GM18519 (cell line): ENCODE measurements around the gene GRIA1.

ENCODE experiments used
- ATAC-seq: cut with Tn5 transposase; IDR thresholded peaks from one replicate; pipeline ENCODE4 v1.9.1; 2021; ENCODE audit warnings: mild to moderate bottlenecking, moderate library complexity; ENCODE audit not compliant: unreplicated experiment, low FRiP score

The GRIA1 gene

DNA sequence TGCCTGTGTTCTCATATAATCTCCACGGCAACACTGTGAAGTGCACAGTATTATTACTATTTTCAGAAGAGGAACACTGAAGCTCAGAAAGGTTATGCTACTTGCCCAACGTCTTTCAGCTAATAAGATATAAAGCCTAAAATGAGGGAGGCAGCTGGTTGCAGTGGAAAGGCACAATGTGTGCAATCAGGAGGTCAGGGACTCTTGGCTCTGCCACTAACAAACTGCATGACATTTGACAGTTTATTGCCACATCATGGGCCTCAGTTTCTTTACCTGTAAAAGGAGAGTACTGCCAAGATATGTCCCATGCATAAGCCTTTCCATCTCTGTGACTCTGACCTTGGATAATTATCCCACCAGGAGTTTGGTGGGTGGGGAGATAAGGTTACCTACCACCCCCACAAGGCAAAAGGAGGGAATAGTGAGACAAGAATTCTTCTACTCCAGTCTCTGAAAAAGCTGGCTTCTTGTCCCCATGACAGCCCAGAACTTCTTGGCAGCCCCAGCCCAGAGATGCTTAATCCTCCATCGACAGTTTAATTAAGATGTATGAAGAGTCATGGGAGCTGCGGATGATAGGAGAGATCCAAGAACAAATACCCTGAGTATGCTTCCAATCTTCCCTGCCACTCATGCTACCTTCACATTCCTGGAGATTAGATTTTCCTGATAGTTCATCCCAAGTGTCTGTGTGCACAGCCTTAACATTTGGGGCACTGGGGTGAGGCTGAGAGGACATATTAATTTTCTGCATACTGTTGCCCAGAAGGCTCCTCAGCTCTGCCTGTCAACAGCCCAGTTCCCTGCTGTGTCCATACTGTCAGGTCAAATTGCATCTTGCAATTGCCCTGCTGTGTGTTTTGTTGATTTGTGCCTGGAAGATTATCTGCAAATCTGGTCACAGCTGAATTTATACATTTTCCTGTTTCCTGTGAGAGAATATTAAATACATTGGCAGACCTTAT lies 277.0 kb downstream of the GRIA1 start:
- no peak for ATAC-seq

DNA sequence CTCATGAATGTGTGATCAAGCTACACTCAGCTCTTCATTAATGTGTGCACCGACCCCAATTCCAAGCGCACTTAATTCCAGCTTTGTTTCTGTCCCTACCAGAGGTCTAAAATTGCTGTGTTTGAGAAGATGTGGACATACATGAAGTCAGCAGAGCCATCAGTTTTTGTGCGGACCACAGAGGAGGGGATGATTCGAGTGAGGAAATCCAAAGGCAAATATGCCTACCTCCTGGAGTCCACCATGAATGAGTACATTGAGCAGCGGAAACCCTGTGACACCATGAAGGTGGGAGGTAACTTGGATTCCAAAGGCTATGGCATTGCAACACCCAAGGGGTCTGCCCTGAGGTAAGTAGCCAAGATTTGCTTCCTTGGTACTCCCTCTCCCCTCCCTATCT lies 279.6 kb downstream of the GRIA1 start:
- no peak for ATAC-seq

DNA sequence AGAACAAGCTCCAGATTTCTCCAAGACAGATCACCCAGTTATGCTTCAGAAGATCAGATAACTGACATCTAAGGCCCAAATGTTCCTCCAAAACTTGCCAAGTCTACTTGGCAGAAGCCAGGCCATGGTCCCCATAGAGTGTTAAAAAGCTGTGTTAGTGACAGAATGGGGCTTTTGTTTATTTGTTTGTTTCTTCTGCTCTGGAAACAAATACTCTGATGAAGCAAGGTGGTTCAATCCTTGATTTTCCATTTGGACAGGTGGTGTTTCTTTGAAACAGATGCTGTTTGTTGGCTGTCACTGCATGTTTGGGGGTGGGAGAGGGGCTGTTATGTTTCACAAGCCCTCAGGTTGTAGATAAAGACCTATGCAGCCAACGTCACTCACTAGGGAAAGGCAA lies 284.2 kb downstream of the GRIA1 start:
- ATAC-seq = no peak

DNA sequence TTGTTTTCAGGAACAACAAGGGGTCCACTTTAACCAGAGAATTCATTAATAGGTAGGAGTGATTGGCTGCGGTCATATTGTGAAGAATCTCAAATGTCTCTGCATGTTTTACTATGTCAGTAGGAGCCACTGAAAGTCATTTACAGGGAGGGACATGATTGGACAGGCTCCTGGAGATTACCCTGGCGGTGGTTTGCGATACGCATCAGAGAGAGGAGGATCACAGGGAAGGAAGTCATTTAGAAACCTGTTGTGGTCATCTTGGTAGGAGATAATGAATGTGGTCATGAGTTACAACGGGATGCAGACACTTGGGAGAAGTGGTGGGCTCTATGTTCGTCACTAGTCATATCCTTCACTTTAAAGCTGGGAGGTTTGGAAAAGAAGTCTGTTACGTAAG lies 285.5 kb downstream of the GRIA1 start:
- no peak for ATAC-seq

DNA sequence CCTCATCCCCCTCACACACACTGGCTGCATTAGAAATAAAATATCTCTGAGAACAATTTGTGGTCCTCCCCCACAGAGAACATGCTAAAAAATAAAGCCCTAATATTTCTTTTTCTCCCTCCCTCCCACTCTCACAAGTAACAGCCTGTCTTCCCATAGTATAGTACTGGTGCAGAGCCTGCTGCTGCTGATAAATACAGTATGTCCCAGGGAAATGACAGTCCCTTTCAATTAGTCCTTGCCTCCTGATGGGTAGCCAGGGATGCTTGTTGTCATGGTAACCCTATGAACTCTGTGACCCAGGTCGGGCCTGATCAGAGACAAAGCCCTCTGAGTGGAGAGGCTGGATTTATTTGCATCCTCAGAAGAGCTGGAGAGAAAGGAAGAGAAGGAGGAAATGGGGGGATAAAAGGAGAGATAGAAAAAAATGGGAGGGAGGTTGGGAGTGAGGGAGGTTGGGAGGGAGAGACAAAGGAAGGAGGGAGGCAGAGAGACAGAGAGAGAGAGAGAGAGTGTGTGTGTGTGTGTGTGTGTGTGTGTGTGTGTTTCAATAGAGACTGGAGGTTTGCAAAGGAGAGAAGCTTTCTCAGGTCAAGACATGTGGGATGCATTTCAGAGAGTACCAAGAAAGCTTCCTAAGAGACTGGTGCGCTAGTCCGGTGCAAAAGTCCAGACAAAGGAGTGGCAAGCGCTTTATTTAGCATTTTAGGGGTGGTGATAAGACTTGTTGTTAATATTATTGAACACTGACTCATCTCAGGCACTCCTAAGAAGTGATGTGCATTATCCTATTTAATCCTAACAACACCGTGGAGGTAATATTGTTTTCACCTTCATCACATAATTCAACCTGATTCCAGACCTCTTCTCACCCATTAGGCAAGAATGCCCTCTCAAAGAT lies 287.5 kb downstream of the GRIA1 start:
- no peak for ATAC-seq

DNA sequence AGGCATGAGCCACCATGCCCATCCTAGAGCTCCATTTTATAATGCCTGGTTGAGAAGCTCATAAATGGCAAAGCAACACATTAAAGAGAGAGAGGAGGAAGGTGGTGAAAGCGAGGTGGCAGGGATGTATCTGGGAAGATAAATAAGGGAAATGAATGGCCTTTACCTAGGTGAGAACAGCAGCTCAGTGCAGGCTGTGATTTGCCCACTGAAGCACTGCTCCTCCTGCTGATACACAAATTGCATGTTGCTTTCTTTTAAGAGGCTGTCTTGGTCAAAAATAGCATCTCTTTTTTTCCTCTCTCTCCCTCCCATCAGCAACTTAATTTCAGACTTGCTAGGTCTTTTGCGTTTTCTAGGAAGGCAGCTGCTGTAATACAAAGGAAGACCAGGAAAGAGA lies 289.4 kb downstream of the GRIA1 start:
- no peak for ATAC-seq

DNA sequence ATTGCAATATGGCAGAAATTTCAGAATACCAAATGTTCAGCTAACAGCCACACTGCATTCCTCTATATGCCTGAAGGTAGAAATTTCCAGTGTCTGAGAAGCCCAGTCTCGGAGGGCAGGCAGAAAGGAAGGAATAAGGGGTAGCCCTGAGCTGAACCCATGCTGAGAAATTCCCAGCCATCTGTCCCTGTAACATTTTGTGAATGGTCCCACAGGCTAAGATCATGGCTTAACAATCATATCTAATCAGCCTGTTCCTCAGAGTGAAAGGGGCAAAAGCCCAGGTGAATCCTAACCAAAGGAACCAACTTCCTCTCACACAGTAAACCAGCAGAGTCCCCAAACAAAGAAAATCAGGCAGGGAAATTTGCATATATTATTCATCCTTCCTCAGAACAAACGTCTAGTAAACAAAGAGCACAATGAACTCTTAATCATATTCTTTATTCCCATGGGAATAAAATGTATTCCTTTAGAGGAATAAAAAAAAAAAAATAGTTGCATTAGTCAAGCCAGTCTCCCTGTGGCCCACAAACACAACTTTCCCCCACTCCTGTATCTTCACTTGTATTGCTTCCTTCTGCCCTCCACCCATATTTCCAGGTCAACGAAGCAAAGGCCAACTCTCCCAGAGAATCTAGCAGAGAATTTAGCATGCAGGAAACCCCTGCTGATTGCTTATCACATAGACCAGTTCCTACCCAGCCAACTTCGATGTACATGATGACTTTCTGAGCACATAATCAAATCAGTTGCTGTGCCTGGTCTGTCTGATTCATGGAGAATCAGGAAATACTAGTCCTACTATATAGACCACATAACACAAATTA lies 290.6 kb downstream of the GRIA1 start:
- ATAC-seq = no peak

DNA sequence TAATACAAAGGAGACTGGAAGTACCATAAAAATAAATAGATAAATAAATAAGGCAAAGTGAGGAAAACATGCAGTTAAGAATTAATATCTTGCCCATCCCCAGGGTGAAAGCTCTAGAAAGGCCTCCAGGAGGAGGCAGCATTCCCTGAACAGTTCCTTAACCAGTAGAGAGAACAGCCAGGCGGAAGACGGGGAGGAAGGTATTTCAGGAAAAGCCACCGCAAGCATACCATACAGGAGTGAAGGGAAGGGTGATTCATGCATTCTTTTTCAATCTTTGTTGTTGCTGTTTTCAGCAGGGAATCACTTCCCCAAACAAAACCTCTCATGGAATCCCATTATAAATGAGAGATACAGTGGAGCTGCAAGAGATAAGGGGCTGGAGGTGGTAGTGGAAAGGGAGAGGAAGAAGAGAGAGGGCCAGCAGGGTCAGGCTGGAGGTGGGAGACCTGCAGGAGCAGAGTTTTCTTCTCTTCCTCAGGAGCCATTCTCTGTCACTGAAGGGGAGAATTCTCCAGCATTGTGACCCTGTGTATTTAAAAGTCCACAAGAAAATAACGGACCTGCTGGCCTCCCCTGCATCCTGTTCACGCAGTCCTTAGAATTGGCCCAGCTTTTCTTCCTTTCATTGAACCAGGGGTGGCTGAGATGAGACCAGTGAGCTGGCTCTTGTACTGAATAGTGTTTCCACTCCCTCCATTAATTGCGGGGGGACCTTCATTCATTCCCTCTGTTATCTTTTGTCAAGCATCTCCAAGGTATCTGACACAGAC lies 292.3 kb downstream of the GRIA1 start:
- no peak for ATAC-seq

DNA sequence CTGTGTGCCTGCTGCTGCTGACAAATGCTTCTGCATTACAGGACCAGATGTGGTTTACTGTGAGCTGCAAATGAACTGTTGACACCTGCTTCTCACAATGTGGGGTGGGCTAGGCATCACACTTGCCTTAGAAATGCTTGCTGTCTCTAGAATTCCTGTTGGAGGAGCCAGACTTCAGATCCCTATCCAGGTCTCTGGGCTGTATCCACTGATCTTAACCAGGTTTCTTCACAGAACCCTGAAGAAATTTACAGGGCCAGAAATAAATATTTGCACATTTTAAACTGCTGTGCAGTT lies 292.8 kb downstream of the GRIA1 start:
- no peak for ATAC-seq

DNA sequence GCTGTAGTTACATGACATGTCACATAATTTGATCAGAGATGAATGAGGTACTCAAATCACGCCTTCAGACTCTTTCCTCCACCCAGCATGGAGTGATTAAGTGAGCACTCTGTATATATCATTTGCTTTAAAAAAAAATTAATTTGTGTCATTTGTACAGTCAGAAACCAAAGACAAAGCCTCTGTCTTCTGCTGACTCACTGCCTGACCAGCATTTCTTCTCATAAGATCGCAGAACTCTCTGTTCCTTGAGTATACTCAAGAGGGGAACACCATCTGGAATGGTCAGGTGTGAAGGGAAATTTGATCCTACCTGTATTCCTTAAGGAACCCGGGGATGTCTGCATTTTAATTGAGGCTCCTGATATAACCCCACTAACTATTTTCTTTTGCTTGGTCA lies 293.8 kb downstream of the GRIA1 start:
- ATAC-seq = no peak

DNA sequence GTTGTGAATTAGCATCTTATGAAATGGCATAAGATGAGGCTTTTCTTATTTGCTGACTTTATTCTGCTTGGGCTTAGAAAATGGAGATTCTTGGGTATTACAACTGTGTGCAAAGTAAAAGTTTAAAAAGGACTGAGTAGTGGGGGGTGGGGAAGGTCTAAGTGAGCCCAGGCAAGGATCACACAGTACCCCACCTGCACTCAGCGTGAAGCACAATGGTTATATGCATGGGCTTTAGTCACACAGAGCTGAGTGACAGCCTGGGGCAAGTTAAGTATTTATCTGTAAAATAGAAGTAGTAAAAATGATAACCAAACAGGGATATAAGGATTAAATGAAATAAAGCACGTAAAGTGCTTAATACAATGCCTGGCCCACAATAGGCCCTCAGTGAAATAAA lies 300.9 kb downstream of the GRIA1 start:
- no peak for ATAC-seq

DNA sequence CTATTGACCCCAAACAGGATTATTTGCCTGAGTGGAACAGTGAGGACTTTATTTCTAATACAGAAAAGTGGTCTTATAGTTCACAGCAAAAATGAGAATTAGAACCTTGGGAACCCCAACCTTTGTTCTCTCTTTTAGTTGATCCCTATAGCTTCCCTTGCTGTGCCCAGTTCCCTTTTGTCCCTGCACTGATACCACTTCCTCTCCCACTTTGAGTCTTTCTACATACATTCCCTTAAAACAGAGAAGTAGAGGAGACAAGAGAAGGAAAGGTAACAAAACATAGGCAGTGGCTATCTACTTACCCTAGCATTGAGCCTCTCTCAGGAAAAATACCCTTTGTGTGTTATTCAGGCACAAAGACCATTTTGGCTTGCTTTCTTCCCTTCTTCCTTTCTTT lies 301.8 kb downstream of the GRIA1 start:
- no peak for ATAC-seq

DNA sequence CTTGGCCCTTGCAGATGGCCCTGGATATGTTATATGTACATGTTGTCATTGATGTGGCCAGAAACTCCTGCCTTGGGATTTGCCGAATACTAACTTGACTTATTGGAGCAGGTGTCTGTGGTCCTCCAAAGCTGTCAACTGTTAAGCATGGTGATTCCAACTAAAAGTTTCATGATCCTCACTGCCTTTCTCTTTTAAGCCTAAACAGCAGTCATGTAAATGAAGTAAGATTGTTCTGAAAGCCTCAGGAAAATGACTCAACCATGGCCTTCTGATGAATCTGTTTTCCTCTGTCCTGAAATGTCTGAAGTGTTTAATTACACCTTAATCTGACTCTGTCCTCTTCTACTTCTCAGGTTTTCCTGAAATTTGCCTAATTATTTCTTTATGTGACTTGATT lies 303.2 kb downstream of the GRIA1 start:
- no peak for ATAC-seq

DNA sequence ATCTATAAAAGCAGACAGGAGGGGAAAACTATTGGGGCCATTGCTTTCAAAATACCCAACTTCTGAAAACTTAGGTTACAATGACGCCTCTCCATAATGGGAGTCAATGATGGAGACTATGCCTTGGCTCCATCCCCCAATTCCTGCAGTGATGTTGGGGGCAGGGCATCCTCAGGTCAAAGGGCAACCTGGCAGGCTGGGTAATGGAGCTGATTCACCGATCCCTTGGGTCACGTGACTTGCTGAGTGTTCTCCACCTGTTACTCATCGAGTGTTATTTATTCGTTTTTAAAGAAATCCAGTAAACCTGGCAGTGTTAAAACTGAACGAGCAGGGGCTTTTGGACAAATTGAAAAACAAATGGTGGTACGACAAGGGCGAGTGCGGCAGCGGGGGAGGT lies 303.9 kb downstream of the GRIA1 start:
- no peak for ATAC-seq

DNA sequence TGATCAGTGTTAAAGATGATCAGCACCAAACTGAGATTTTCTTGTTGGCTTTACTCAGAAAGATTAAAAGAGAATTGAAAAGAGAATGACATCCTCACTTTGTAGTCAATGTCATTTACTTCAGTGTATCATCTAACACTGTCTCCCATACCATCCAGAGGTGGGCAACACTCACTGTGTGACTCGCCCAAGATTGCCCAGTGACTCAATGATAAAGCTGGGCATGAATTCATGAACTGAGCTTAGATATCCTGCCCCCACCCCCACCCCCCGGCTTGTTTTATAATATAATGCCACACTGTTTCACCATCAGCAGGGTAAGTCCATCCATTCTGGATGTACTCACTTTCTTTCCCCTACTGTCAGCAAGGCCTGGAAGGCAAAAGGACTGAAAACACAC lies 306.1 kb downstream of the GRIA1 start:
- no peak for ATAC-seq

DNA sequence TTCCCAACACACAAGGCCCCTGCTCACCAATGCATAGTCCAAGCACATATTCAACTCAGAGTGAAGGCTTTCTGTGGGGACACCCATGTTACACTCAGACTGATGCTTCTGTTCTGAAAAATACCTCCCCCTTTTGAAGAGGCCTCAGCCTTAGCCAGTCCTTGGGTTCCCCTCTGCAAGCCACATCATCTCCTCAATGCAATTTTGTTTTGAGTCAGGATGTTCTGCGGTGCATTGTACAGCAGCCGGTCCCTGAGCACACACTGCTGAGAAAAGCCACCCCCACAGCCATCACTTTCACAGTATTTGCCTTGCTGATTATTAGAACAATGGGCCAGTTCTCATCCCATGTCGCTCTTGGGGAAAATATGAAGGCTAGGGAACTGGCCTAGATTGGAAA lies 307.0 kb downstream of the GRIA1 start:
- peak; percentile 95 for ATAC-seq

DNA sequence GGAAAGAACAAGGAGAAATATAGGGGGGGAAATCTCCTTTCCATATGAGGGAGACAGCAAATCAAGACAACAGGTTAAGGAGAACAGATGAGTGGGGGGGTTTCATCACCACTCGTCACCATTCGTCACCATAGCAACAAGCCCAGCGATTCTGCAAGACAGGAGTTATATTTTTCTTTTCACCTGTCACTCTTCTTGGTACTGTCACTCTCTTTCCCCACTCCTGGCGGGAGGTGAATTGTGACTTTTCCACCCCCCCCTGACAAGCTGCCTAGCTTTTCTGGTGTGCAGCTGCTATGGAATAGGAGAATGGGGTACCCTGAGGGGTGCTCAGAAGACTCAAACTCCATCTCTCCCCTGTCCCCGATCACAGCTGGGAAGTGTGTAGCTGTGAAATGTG lies 308.4 kb downstream of the GRIA1 start:
- ATAC-seq = no peak

DNA sequence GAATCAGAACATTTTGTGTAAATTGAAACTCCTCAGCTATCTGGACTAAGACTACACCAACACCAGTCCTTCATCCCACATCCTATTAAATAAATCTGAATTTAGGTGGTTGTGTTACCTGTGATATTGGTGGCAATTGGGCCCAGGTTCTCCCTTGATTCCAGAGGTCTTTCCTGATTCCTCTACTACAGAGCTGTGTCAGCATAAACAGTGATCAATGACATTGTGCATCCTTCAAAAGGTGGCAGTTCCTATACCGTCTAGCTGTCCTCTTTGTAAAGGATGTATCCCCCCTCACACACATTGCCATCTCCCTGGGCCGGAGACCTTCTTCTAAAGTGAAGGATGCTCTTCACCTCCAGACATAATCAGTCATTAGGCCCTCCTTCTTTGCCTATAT lies 309.0 kb downstream of the GRIA1 start:
- ATAC-seq = no peak

DNA sequence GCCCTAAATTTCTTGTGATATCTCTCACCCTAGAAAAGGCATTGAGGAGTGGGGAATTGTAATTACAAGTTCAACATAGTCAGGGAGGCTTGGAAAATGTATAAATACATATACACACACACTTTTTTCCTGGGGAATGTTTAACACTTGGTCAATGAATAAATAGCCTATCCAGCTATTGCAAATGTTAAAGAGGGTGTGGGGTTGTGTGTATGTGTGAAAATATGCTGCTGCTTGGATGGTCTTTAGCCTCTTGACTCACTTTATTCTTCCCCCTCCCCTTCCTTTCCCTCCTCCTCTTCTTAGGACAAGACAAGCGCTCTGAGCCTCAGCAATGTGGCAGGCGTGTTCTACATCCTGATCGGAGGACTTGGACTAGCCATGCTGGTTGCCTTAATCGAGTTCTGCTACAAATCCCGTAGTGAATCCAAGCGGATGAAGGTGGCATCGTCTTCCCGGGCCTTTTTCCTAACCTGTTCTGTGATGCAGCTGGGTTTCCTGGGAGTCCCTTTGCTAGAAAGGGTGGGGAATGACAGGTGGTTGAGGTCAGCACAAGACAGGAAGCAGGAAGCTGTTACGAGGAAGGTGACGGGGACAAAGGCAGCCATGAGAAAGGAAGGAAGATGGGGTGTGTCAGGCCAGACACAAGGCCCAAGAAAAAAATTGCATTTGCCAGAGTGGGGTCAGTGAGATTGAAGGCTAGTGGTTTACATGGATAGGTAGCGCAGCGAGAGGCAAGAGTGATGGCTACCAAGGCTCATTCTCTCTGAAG lies 311.8 kb downstream of the GRIA1 start:
- ATAC-seq = no peak
